Hematopoietic multipotent progenitor cell treated with erythropoietin and hydrocortisone succinate and interleukin-3 and kit ligand, for 17 days (in vitro differentiated cells): ENCODE data around the gene MCM7.

Experiments
- DNase-seq: peaks from one replicate; pipeline ENCODE4 v3.0.0-alpha.2; 2015; ENCODE audit warnings: low spot score

Gene MCM7

GRCh38 chr7:100071018-100071723, 30.0 kb downstream of the MCM7 start:
- DNase-seq = no peak

GRCh38 chr7:100069991-100070390, 31.2 kb downstream of the MCM7 start:
- DNase-seq = no peak

DNA sequence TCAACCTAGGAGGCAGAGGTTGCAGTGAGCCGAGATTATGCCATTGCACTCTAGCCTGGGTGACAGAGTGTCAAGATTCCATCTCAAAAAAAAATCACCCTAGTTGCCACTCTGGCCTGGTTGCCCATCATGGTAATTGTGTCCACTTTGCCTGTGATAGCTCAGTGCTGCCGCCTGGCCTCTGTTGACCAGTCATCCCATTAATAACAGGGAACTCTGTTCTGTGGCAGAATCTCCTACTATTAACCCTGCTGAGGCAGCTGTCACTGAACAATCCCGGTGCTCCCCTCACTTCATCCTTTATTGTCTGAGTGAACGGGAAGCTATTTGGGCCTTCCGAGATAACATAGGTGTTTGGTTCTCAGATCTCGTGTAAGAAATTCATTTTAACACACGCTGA, 34.2 kb downstream of the MCM7 start:
- DNase-seq = no peak

- peak; percentile 21 for DNase-seq
Observed at GRCh38 chr7:100065452-100066186, 35.6 kb downstream of the MCM7 start.

GRCh38 chr7:100064162-100064561, 37.0 kb downstream of the MCM7 start:
- DNase-seq = no peak

DNA sequence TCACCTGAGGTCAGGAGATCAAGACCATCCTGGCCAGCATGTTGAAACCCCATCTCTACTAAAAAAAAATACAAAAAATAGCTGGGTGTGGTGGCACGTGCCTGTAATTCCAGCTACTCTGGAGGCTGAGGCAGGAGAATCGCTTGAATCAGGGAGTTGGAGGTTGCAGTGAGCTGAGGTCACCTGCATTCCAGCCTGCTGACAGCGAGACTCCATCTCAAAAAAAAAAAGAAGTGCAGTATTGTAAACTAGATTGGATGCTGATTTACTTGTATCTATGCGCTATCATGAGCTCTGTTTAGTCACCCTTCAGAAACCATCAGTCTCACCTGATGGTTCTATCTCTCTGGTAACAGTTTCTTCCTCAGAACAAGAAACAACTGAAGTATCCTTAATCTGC, 37.8 kb downstream of the MCM7 start:
- DNase-seq = no peak

DNA sequence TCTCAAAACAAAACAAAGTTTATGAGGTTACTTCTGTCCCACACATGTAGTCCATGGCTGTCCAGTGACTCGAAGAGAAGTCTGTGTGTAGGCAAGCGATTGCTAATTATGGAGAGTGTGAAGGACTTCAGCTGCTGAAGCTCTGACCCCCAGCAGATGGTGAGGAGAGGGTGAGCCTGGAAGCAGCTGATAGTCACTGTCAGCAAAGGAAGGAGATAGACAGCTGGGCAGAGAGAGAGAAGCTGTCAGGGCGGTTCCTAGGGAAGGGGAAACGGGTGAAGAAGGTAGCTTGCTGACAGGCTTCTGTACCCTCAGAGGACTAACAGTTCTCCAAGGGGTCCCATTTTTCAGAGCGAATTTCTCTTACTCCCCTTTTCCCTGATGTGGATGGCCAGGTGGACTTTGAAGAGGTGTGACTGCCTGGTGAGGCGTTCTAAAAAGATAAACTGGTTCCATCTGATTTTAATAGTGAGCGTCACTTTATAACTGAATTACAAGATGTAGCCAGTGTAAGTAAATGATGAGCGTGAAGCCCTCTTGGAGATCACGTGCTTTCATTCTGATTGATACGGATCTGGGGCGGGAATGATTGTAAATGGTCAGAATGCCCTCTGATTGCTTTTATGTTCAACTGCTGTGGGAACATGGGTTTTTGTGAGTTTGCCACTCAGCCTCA, 39.5 kb downstream of the MCM7 start:
- peak; percentile 67 for DNase-seq

DNA sequence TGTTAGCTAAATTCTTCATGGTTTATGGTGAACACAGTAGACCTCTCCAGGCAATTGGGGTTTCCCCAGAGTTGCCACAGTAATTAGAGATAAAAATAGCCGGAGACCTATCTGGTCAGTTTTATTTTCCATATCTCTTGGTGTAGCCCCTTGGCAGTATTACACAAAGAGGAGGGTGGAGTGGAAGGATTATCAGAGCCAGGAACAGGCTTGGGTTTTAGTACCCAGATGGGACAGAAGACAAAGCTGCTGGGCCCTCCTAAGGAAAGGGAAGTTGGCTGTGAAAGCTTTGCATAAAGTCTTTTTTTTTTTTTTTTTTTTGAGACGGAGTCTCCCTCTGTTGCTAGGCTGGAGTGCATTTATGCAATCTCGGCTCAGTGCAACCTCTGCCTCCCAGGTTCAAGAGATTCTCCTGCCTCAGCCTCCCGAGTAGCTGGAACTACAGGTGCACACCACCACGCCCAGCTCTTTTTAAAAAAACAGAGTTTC, 41.9 kb downstream of the MCM7 start:
- no peak for DNase-seq

DNA sequence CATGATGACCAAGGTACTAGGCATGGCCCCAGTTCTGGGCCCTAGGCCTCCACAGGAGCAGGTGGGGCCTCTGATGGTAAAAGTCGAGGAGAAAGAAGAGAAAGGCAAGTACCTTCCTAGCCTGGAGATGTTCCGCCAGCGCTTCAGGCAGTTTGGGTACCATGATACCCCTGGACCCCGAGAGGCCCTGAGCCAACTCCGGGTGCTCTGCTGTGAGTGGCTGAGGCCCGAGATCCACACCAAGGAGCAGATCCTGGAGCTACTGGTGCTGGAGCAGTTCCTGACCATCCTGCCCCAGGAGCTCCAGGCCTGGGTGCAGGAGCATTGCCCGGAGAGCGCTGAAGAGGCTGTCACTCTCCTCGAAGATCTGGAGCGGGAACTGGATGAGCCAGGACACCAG, 44.2 kb downstream of the MCM7 start:
- no peak for DNase-seq

DNA sequence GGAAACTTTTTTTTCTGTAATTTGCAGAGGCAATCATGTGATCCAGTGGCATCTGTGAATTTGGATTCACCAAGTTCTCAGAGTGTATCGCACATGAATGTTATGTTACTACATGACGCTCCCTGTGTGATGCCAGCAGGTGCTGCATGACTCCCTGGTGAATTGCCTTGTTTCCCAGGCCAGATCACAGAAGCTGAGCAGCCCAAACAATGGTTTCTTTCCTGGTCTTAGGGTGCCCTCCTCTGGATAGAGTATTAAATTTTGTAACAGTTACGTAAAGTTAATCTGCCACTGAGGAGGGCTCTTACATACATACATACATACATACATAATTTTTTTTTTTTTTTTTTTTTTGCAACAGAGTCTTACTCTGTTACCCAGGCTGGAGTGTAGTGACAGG, 48.0 kb downstream of the MCM7 start:
- DNase-seq = peak; percentile 65

GRCh38 chr7:100051611-100052010, 49.6 kb downstream of the MCM7 start:
- no peak for DNase-seq

GRCh38 chr7:100049441-100050291, 51.5 kb downstream of the MCM7 start, which contains the start of gene ZSCAN21:
Gene ZSCAN21, plus strand, starts transcription at chr7:100049774. Its CDS starts 7,233 bp downstream, at chr7:100057007.
- peak; percentile 86 for DNase-seq

GRCh38 chr7:100048680-100049079, 52.5 kb downstream of the MCM7 start:
- DNase-seq = no peak

DNA sequence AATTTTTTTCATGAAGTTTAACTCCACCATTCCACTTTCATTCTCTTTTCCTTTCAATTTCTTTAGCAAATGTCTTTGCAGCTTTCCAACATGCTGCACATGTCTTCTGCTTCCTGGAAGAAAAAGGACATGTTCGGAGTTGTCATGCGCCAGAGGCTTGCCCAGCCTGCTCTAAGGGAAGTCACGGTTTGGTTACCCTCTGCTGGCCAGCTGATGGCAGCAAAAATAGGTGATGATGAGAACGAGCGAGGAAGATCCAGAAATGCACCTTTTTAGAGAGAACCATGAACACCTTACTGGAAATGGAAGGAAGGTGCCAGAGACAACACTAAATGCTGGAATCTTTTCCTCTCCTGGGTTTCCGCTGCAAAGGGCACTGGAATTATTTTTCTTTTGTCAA, 56.5 kb downstream of the MCM7 start:
- DNase-seq = peak; percentile 14
